ENCODE measurements around the gene USP27X. TPM values are rescaled to one million over a fixed set of nuclear protein-coding genes. Genes with fewer than 3 reads are reported as not detected.

USP27X gene
- total and polyA plus RNA-seq, 2 donors = 5.4 to 5.9 TPM

DNA sequence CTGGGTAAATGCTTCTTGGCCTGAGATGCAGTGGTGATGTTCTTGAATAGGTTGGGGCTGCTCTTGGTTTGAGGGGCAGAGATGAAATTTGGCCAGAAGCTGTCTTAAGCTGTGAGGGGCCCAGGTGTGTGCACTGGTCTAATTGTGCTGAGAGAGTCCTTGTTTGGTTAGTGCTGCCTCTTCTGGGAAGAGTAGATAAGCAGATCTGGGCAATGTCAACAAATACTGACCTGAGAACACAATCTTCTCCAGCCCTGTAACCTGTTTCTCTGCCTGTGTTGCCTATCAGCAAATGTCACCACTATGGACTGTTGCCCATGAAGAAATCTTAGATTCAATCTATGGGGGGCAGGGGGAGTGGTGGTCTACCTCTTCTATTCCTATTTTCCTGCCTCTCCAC lies 17.2 kb upstream of the USP27X start:
- Histone ChIP-seq H3K4me3 (ENCODE audit: low read depth, low read length) (no peak overlapping the region), H3K4me1 (ENCODE audit: insufficient read depth) (no peaks in the 10 kb centered on the region), H3K36me3 (ENCODE audit: insufficient read depth) (no peaks in the 10 kb centered on the region), H3K27ac (ENCODE audit: low read depth) (no peak overlapping the region)
- no peak for DNase-seq (ENCODE audit: extremely low spot score)

- H3K36me3 ChIP-seq (ENCODE audit: insufficient read depth) = no peaks in the 10 kb centered on the region
- 55% methylated on average over 1 of the region's 1 CpG for WGBS
- H3K27ac ChIP-seq (ENCODE audit: low read depth) = no peak overlapping the region
- H3K4me3 ChIP-seq (ENCODE audit: low read depth, low read length) = no peak overlapping the region
- H3K4me1 ChIP-seq (ENCODE audit: insufficient read depth) = no peaks in the 10 kb centered on the region
- DNase-seq (ENCODE audit: extremely low spot score) = no peak
Observed at GRCh38 chrX:49868739-49869138, 10.5 kb upstream of the USP27X start.

- H3K4me1 ChIP-seq (ENCODE audit: insufficient read depth) = peaks cover 1% of the 10 kb centered on the region
- no peak overlapping the region for H3K4me3 ChIP-seq (ENCODE audit: low read depth, low read length)
- no peak overlapping the region for H3K27ac ChIP-seq (ENCODE audit: low read depth)
- no peaks in the 10 kb centered on the region for H3K36me3 ChIP-seq (ENCODE audit: insufficient read depth)
- 12% methylated on average over 3 of the region's 3 CpGs for WGBS
- DNase-seq (ENCODE audit: extremely low spot score) = no peak
Observed at GRCh38 chrX:49876750-49877149, 2.5 kb upstream of the USP27X start.

DNA sequence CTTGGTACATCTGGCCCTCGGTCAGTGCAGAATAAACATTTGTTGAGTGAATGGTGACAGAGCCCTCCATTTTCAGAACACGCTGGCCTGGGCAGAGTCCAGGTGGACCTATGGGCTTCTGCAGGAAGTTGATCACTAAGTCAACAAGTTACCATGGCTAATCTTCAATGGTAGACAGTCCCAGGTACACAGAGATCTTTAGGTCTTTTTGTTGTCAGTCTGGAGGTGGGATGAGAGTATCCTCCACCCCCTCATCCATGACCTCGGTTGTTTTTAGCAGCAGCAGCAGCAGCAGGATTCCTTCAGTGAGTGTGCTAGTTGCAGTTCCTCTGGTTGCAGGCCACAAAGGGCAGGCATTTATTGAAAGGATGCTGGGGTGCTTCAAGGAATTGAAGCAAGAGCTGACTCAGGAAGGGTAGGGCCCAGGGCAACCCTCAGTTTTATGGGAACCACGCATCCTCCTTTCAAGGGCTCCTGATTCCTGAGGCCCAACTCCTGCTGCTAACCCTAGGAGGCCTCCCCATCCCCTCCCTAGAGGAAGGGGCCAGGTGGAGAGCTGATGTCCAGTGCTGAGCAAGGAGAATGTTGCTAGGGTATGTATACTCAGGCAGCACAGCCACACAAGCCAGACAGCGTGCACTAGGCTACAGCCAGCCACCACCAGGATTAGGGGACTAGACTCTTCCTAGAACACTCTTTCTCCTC lies 1.7 kb upstream of the USP27X start:
- H3K4me1 ChIP-seq (ENCODE audit: insufficient read depth) = peaks cover 3% of the 10 kb centered on the region
- peak overlapping the region; percentile 57 for H3K4me3 ChIP-seq (ENCODE audit: low read depth, low read length)
- DNase-seq (ENCODE audit: extremely low spot score) = no peak
- H3K36me3 ChIP-seq (ENCODE audit: insufficient read depth) = no peaks in the 10 kb centered on the region
- 57% methylated on average over 5 of the region's 5 CpGs for WGBS
- peak overlapping the region; percentile 23 for H3K27ac ChIP-seq (ENCODE audit: low read depth)

DNA sequence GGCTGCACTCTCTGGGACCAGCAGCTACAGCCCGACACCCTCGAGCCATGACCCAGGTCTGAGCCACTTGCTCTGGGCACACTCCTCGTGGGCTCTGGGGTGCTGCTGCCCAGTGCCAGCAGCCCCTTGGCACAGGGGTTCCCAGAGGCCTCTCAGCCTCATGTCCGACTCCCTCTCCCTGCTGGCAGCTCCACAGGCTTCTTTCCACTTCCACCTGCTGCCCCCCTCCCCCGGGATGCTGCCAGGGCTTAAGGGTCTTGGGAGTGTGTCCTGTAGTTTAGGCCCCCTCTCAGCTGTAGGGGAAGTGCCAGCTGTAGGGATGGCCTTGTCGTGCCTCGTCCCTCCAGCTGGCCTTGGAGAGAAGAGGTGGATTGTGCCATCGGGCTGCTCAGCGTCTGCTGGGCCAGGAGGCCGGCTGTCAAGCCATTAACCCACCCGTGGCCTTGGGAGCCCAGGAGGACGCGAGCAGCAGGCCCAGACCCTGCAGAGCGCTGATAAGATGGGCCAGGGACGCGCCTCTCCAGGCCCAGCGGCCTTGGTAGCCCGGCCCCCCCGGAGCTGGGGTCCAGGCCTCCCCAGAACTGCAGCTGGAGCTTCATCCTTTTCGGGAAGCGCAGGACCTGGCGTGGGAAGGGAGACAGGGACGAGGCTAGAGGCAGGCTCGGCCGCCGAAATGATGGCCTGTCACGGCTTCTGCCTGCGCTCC lies 1.0 kb upstream of the USP27X start:
- Histone ChIP-seq H3K27ac (ENCODE audit: low read depth) (peak overlapping the region; percentile 64), H3K4me3 (ENCODE audit: low read depth, low read length) (peak overlapping the region; percentile 57), H3K4me1 (ENCODE audit: insufficient read depth) (peaks cover 3% of the 10 kb centered on the region), H3K36me3 (ENCODE audit: insufficient read depth) (no peaks in the 10 kb centered on the region)
- WGBS = 15% methylated on average over 28 of the region's 28 CpGs
- no peak for DNase-seq (ENCODE audit: extremely low spot score)

- peak overlapping the region; percentile 48 for H3K27ac ChIP-seq (ENCODE audit: low read depth)
- H3K4me1 ChIP-seq (ENCODE audit: insufficient read depth) = peaks cover 3% of the 10 kb centered on the region
- 4% methylated on average over 43 of the region's 55 CpGs for WGBS
- DNase-seq (ENCODE audit: extremely low spot score) = no peak
- peak overlapping the region; percentile 57 for H3K4me3 ChIP-seq (ENCODE audit: low read depth, low read length)
- H3K36me3 ChIP-seq (ENCODE audit: insufficient read depth) = no peaks in the 10 kb centered on the region
Observed at GRCh38 chrX:49879656-49880277, 483 bp downstream of the USP27X start.

- H3K4me3 ChIP-seq (ENCODE audit: low read depth, low read length) = no peak overlapping the region
- no peak overlapping the region for H3K27ac ChIP-seq (ENCODE audit: low read depth)
- peaks cover 3% of the 10 kb centered on the region for H3K4me1 ChIP-seq (ENCODE audit: insufficient read depth)
- H3K36me3 ChIP-seq (ENCODE audit: insufficient read depth) = no peaks in the 10 kb centered on the region
- DNase-seq (ENCODE audit: extremely low spot score) = no peak
- WGBS = 88% methylated on average over 12 of the region's 12 CpGs
Observed at GRCh38 chrX:49880668-49881067, 1.4 kb downstream of the USP27X start.

DNA sequence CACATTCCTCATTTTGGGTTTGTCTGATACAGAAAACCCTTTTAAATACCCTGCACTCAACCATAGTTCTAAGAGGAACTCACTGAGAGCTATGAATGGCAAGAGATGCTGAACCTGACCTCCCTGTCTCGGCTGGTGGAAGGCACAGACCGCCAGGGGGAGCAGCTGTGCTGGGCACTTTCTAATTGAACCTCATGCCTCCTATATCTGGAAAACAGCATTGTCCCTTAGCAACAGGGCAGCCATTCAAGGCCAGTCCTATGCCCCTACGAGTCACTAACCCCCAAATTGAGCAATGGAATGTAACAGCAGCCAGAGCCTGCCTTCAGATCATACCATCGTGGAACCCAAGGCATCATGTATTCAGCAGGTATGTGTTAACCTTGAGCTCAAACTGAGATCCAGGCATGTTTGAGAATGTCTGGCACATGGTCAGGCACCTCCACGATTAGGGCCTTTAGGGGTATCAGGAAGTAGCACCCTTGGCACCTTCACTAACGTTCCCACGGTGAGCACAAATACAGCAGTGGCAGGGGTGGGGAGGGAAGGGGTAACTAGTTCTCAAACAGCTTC lies 5.1 kb downstream of the USP27X start:
- Histone ChIP-seq H3K27ac (ENCODE audit: low read depth) (no peak overlapping the region), H3K4me3 (ENCODE audit: low read depth, low read length) (no peak overlapping the region), H3K36me3 (ENCODE audit: insufficient read depth) (no peaks in the 10 kb centered on the region), H3K4me1 (ENCODE audit: insufficient read depth) (peaks cover 2% of the 10 kb centered on the region)
- DNase-seq (ENCODE audit: extremely low spot score) = no peak
- 39% methylated on average over 7 of the region's 7 CpGs for WGBS

- WGBS = 78% methylated on average over 4 of the region's 4 CpGs
- Histone ChIP-seq H3K4me1 (ENCODE audit: insufficient read depth) (no peaks in the 10 kb centered on the region), H3K4me3 (ENCODE audit: low read depth, low read length) (no peak overlapping the region), H3K36me3 (ENCODE audit: insufficient read depth) (no peaks in the 10 kb centered on the region), H3K27ac (ENCODE audit: low read depth) (no peak overlapping the region)
- DNase-seq (ENCODE audit: extremely low spot score) = no peak
Observed at GRCh38 chrX:49892542-49892941, 13.3 kb downstream of the USP27X start.

DNA sequence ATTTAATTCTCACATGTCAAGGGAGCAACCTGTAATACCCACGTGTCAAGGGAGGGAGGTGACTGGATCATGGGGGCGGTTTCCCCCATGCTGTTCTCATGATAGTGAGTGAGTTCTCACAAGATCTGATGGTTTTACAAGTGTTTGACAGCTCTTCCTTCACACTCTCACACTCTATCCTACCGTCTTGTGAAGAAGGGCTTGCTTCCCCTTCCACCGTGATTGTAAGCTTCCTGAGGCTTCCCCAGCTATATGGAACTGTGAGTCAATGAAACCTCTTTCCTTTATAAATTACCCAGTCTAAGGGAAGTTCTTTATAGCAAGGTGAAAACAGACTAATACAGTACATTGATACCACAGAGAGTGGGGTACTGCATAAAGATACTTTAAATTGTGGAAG lies 17.7 kb downstream of the USP27X start:
- no peak for DNase-seq (ENCODE audit: extremely low spot score)
- Histone ChIP-seq H3K4me3 (ENCODE audit: low read depth, low read length) (no peak overlapping the region), H3K36me3 (ENCODE audit: insufficient read depth) (no peaks in the 10 kb centered on the region), H3K4me1 (ENCODE audit: insufficient read depth) (no peaks in the 10 kb centered on the region), H3K27ac (ENCODE audit: low read depth) (no peak overlapping the region)
- WGBS = 85% methylated on average over 4 of the region's 4 CpGs

GRCh38 chrX:49901048-49901447 lies 21.8 kb downstream of the USP27X start:
- H3K36me3 ChIP-seq (ENCODE audit: insufficient read depth) = no peaks in the 10 kb centered on the region
- no peak for DNase-seq (ENCODE audit: extremely low spot score)
- no peak overlapping the region for H3K27ac ChIP-seq (ENCODE audit: low read depth)
- no peak overlapping the region for H3K4me3 ChIP-seq (ENCODE audit: low read depth, low read length)
- no peaks in the 10 kb centered on the region for H3K4me1 ChIP-seq (ENCODE audit: insufficient read depth)

DNA sequence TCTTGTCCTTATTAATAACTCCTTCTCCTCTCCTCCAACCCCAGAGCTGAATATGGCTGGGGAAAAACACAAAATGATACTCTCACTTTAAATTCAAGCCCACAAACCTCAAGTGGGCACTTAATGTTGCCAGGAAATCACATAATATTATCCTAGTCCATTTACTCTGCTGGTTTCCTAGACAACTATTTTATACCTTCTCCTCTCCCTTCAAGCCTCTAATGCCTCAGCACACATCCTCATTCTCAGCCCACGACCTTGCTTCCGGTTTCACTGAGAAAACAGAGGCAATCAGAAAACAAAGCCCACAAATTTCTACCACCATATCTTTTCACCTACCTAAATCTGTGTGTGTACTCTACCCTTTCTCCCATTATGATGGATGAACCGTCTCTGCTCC lies 31.1 kb downstream of the USP27X start:
- WGBS = 36% methylated on average over 3 of the region's 3 CpGs
- H3K4me1 ChIP-seq (ENCODE audit: insufficient read depth) = no peaks in the 10 kb centered on the region
- H3K4me3 ChIP-seq (ENCODE audit: low read depth, low read length) = no peak overlapping the region
- no peaks in the 10 kb centered on the region for H3K36me3 ChIP-seq (ENCODE audit: insufficient read depth)
- no peak overlapping the region for H3K27ac ChIP-seq (ENCODE audit: low read depth)
- DNase-seq (ENCODE audit: extremely low spot score) = no peak

GRCh38 chrX:49912086-49912485 lies 32.8 kb downstream of the USP27X start:
- Histone ChIP-seq H3K4me3 (ENCODE audit: low read depth, low read length) (no peak overlapping the region), H3K27ac (ENCODE audit: low read depth) (no peak overlapping the region), H3K4me1 (ENCODE audit: insufficient read depth) (no peaks in the 10 kb centered on the region), H3K36me3 (ENCODE audit: insufficient read depth) (no peaks in the 10 kb centered on the region)
- no peak for DNase-seq (ENCODE audit: extremely low spot score)
- 84% methylated on average over 3 of the region's 3 CpGs for WGBS

DNA sequence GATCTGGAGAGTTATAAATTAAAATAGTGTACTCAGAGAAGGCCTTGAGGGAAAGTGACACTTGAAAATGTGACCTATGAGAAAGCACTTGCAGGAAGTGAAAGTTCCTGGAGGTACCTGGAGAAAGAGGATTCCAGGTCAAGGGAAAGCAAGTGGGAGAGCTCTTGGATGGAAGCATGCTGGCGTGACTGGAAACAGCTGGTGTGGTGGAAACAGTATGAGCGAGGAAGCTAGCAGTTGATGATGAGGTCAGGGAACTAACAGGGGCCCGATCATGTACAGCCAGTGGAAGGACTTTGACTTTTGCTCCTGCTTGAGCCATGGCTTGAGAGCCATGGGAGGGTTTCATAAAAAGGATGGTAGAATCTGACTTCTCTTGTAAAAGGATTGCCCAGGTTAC lies 33.6 kb downstream of the USP27X start:
- Histone ChIP-seq H3K27ac (ENCODE audit: low read depth) (no peak overlapping the region), H3K4me1 (ENCODE audit: insufficient read depth) (no peaks in the 10 kb centered on the region), H3K4me3 (ENCODE audit: low read depth, low read length) (no peak overlapping the region), H3K36me3 (ENCODE audit: insufficient read depth) (no peaks in the 10 kb centered on the region)
- WGBS = 79% methylated on average over 3 of the region's 3 CpGs
- no peak for DNase-seq (ENCODE audit: extremely low spot score)
